B cell (primary cell): ENCODE measurements around the gene OTOP3. TPM values are rescaled to one million over a fixed set of nuclear protein-coding genes. Genes with fewer than 3 reads are reported as not detected.

Source experiments
- ATAC-seq: fragments of 200-7000 bp; cut with Tn5 transposase; one replicate; pipeline ENCODE4 v1.10.0; 2021; ENCODE audit warnings: low read depth, mild to moderate bottlenecking, moderate number of reproducible peaks, moderate library complexity
- CTCF ChIA-PET: fragments of 350-600 bp; sonication (Branson Sonifier 250); formaldehyde crosslinking; loops from one replicate; lab custom pipeline; 2021; ENCODE audit warnings: antibody characterized with exemption, inconsistent platforms; lab: Charles Lee
- POLR2A ChIA-PET: fragments of 350-600 bp; sonication (Branson Sonifier 250); formaldehyde crosslinking; loops from one replicate; lab custom pipeline; 2021; ENCODE audit warnings: antibody characterized with exemption; lab: Charles Lee
- DNase-seq: peaks from one replicate; pipeline ENCODE4 v3.0.0; 2013
- H2AFZ ChIP-seq: 2 replicates; pipeline ENCODE4 v1.6.1; 2012; ENCODE audit warnings: mild to moderate bottlenecking, low read depth, low read length; ENCODE audit not compliant: insufficient read depth, poor library complexity, severe bottlenecking
- H3K27ac ChIP-seq, 2 donors: 1 replicate in 1 of 2; 2 replicates in 1 of 2; pipeline ENCODE4 v1.5.1; 2012 to 2013; ENCODE audit warnings: low read length in 2 of 2, mild to moderate bottlenecking in 2 of 2, moderate library complexity in 1 of 2
- H3K27me3 ChIP-seq, 4 experiments: fragments of 200-600 bp in 1 of 4; sonication (generic) in 1 of 4; replicated peaks in 1 of 4; 1 replicate in 2 of 4; 2 replicates in 2 of 4; pipeline versions ENCODE4 v1.6.1 to v1.7.0; 2013 to 2016; ENCODE audit warnings: low read length in 3 of 4, mild to moderate bottlenecking in 2 of 4, mixed read lengths in 1 of 4, moderate library complexity in 1 of 4; ENCODE audit not compliant: insufficient read depth in 4 of 4, control insufficient read depth in 3 of 4; ENCODE audit errors: control extremely low read depth in 1 of 4
- H3K36me3 ChIP-seq, 2 experiments: replicated peaks in 1 of 2; 1 replicate in 1 of 2; 2 replicates in 1 of 2; pipeline versions ENCODE4 v1.6.1 to v1.7.1; 2013; ENCODE audit warnings: low read length in 1 of 2; ENCODE audit not compliant: insufficient read depth in 2 of 2, control insufficient read depth in 1 of 2; ENCODE audit errors: control extremely low read depth in 1 of 2, extremely low read depth in 1 of 2
- H3K4me1 ChIP-seq, 2 donors: fragments of 200-600 bp in 1 of 2; sonication (generic) in 1 of 2; 1 replicate in 1 of 2; 2 replicates in 1 of 2; pipeline versions ENCODE4 v1.5.1 to v1.6.1; 2013 to 2017; ENCODE audit warnings: low read length in 2 of 2; ENCODE audit not compliant: control insufficient read depth in 2 of 2, insufficient read depth in 2 of 2
- H3K4me2 ChIP-seq: replicated peaks from 2 replicates; pipeline ENCODE3; 2012; ENCODE audit warnings: mild to moderate bottlenecking, low read depth, low read length; ENCODE audit not compliant: poor library complexity, severe bottlenecking
- H3K4me3 ChIP-seq, 5 experiments: fragments of 200-600 bp in 1 of 5; sonication (generic) in 1 of 5; 1 replicate in 3 of 5; 2 replicates in 2 of 5; pipeline versions ENCODE4 v1.5.1 to v1.7.0; 2011 to 2016; ENCODE audit warnings: low read length in 4 of 5, mild to moderate bottlenecking in 4 of 5, low read depth in 2 of 5, control low read depth in 1 of 5, moderate library complexity in 1 of 5; ENCODE audit not compliant: insufficient read depth in 1 of 5; ENCODE audit errors: control extremely low read depth in 1 of 5, extremely low read depth in 1 of 5
- H3K79me2 ChIP-seq: fragments of 200-600 bp; sonication (generic); one replicate; pipeline ENCODE4 v1.6.0; 2016; ENCODE audit warnings: low read length; ENCODE audit not compliant: control insufficient read depth, insufficient read depth
- H3K9ac ChIP-seq: fragments of 200-600 bp; sonication (generic); 2 replicates; pipeline ENCODE4 v1.6.1; 2017; ENCODE audit warnings: mild to moderate bottlenecking, low read length, moderate library complexity
- H3K9me3 ChIP-seq, 3 donors: one replicate each; pipeline versions ENCODE4 v1.6.1 to v1.7.1; 2013; ENCODE audit warnings: low read length in 2 of 3; ENCODE audit not compliant: control insufficient read depth in 2 of 3, insufficient read depth in 1 of 3; ENCODE audit errors: control extremely low read depth in 1 of 3
- H4K20me1 ChIP-seq: 2 replicates; pipeline ENCODE4 v1.6.0; 2012; ENCODE audit warnings: mild to moderate bottlenecking, low read length; ENCODE audit not compliant: insufficient read depth, control insufficient read depth, poor library complexity, severe bottlenecking
- H3K27ac Mint-ChIP-seq: one replicate; pipeline ENCODE4 v1.8.0; 2021; ENCODE audit warnings: mixed read lengths
- H3K27me3 Mint-ChIP-seq: one replicate; pipeline ENCODE4 v1.8.0; 2021; ENCODE audit warnings: mixed read lengths
- H3K4me1 Mint-ChIP-seq: one replicate; pipeline ENCODE4 v1.8.0; 2021; ENCODE audit warnings: mixed read lengths
- H3K4me3 Mint-ChIP-seq: one replicate; pipeline ENCODE4 v1.8.0; 2021; ENCODE audit warnings: mixed read lengths
- H3K9me3 Mint-ChIP-seq: one replicate; pipeline ENCODE4 v1.8.0; 2022; ENCODE audit warnings: mixed read lengths; ENCODE audit not compliant: insufficient read depth
- CTCF ChIP-seq: fragments of 200-600 bp; IDR thresholded peaks from one replicate; pipeline ENCODE4 v1.8.0; 2022; ENCODE audit warnings: antibody characterized with exemption, mild to moderate bottlenecking
- EZH2 ChIP-seq: IDR thresholded peaks from 2 replicates; pipeline ENCODE4 v1.6.1; 2012; ENCODE audit warnings: borderline replicate concordance, low read depth, mild to moderate bottlenecking, moderate library complexity, low read length; ENCODE audit not compliant: insufficient read depth, poor library complexity, severe bottlenecking
- WGBS: methylation state at CpG from one replicate; pipeline ENCODE4 v1.1.5; 2013; ENCODE audit warnings: missing lambda C conversion rate; ENCODE audit not compliant: insufficient coverage; 5-methylcytosine and 5-hydroxymethylcytosine counted together
- intact Hi-C: fragments of 100-400 bp; cut with micrococcal nuclease; formaldehyde crosslinking; loops from one replicate; pipeline ENCODE4 v1.10.0; 2022
- polyA plus RNA-seq: library from polyadenylated mRNA; depleted of rRNA; stranded (reverse); fragments of >200 nt; gene quantifications from 2 replicates; pipeline ENCODE4 v1.2.3, GENCODE V29; 2012
- total RNA-seq, 2 donors: library from RNA; stranded (reverse); fragments of 120-200 nt in 1 of 2; gene quantifications; 1 replicate in 1 of 2; 2 replicates in 1 of 2; pipeline versions ENCODE4 v1.2.3 to v1.2.4, GENCODE V29; 2013 to 2022

Gene OTOP3
- total and polyA plus RNA-seq, 2 donors (not counting 1 experiment from before 2014, with no cell fraction given): not detected

- peak; percentile 43 for DNase-seq
- intact Hi-C loops: no loop called here
- no peaks in the 10 kb centered on the region for H3K9me3 Mint-ChIP-seq
Measured at GRCh38 chr17:74924250-74924948, 11.3 kb upstream of the OTOP3 start, which contains the start of gene OTOP2. Gene OTOP2, plus strand, starts transcription at chr17:74924273. Its CDS starts 360 bp downstream, at chr17:74924633.

More at GRCh38 chr17:74924250-74924948, 11.3 kb upstream of the OTOP3 start, which contains the start of gene OTOP2:
- H3K27me3 Mint-ChIP-seq: peaks cover 49% of the 10 kb centered on the region
- H3K9ac ChIP-seq: peak within 1 kb of the TSS; percentile 48
- 7% methylated on average over 43 of the region's 54 CpGs for WGBS
- ChIA-PET POLR2A (no interaction called here), CTCF (interaction anchor here (0.5 to 2.3 kb wide), 4 partner anchors 34 to 277 kb away, joined by 3 to 16 read pairs (median 4); no protein-coding TSS in a partner anchor)
- peak within 1 kb of the TSS in 3 of 5 experiments; percentile 18 to 37 (median 29) for H3K4me3 ChIP-seq
- peak within 1 kb of the TSS; percentile 62 for H3K4me3 Mint-ChIP-seq
- H3K4me2 ChIP-seq: peak within 1 kb of the TSS; percentile 75
- ATAC-seq: no peak
- no peaks in the 10 kb centered on the region for H4K20me1 ChIP-seq
- H3K79me2 ChIP-seq: no peaks in the 10 kb centered on the region
- H2AFZ ChIP-seq: peak within 1 kb of the TSS; percentile 57
- H3K36me3 ChIP-seq: no peaks in the 10 kb centered on the region
- H3K4me1 ChIP-seq: peaks cover 24 to 25% of the 10 kb centered on the region in 2 donors
- peaks cover 0 to 76% (median 35%) of the 10 kb centered on the region in 4 experiments for H3K27me3 ChIP-seq
- peaks cover 15% of the 10 kb centered on the region for H3K4me1 Mint-ChIP-seq
- H3K9me3 ChIP-seq: peaks cover 0 to 16% (median 0%) of the 10 kb centered on the region in 3 donors
- TF ChIP-seq EZH2 (peak; percentile 30), CTCF (no peak)
- H3K27ac Mint-ChIP-seq: no peak within 1 kb of the TSS
- H3K27ac ChIP-seq: no peak within 1 kb of the TSS
